Activated T-helper 2 cell treated with anti-CD3 and anti-CD28 coated beads, Interferon-gamma antibody, Interleukin-2, Interleukin-4, amounts not matched to agents 10 μg/mL and 5 μg/mL and 100 μg/mL, durations not matched to agents 14 hours and 24 hours and 36 hours (primary cell): ENCODE results near the gene SUGCT. TPM values are rescaled to one million over a fixed set of nuclear protein-coding genes. Genes with fewer than 3 reads are reported as not detected.

Experiments
- DNase-seq: peaks from one replicate; pipeline ENCODE4 v3.0.0; 2021; ENCODE audit warnings: low spot score
- H3K27ac Mint-ChIP-seq: one replicate; pipeline ENCODE4 v1.8.0; 2021; ENCODE audit warnings: mixed read lengths
- H3K27me3 Mint-ChIP-seq: one replicate; pipeline ENCODE4 v1.8.0; 2021; ENCODE audit warnings: low read depth, mixed read lengths
- H3K36me3 Mint-ChIP-seq: one replicate; pipeline ENCODE4 v1.8.0; 2021; ENCODE audit warnings: low read depth, mixed read lengths
- H3K4me1 Mint-ChIP-seq: one replicate; pipeline ENCODE4 v1.8.0; 2021; ENCODE audit warnings: low read depth, mixed read lengths
- H3K4me3 Mint-ChIP-seq: one replicate; pipeline ENCODE4 v1.8.0; 2021; ENCODE audit warnings: low read depth, mild to moderate bottlenecking, moderate library complexity, mixed read lengths
- H3K9me3 Mint-ChIP-seq: one replicate; pipeline ENCODE4 v1.8.0; 2021; ENCODE audit warnings: mixed read lengths
- intact Hi-C: fragments of 100-400 bp; cut with micrococcal nuclease; formaldehyde crosslinking; loops from one replicate; pipeline ENCODE4 v1.15.1; 2023
- total RNA-seq: library from RNA; stranded (reverse); gene quantifications from 2 replicates; pipeline ENCODE4 v1.2.3, GENCODE V29; 2022

Gene SUGCT
- total RNA-seq: 0.43 and 1.2 TPM in 2 replicates

DNA sequence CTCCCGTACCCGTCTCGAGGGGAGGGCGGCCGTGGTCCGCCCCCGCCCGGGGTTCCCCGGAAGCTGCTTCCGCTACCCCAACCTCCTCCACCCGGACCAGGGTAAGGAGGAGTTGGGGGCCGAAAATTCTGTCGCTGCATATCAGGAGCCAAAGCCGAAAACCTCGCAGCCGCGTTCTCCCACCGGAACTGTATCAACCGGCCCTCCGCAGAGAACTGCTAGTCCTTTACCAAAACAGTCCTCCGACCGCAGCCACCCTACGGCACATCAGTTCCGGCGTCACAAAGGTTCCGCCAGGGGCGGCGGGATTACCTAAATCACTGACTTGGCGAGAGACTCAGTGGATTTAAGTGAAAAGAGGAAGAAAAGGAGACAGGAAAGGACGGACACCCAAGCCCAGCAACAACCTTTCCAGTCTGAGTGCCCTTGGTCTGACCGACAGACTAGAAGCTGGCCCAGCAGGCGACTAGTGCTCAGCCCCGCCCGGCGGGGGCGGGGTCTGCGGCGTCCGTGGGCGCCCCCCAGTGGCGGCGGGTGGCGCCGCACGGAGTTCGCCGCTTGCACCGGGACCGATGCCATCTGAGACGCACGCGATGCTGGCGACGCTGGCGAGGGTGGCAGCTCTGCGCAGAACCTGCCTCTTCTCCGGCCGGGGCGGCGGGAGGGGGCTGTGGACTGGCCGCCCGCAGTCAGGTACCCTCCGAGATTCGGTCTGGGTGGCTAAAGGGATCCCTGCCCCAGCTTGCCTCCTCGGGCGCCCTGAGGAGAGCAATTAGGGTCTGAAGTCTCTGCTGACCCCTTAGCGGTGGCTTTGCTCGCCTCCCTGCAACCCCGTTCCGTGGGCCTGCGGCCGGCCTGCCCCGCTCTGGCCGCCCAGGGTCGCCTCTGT is at the start of gene SUGCT, which contains the start of gene MPLKIP:
TSS of gene SUGCT (plus strand) at position 578 of the 889 bp plus-strand sequence.
TSS of gene MPLKIP (minus strand) at position 195 of the 889 bp plus-strand sequence. CDS start at position 140, 55 bp downstream.
- no peaks in the 10 kb centered on the region for H3K9me3 Mint-ChIP-seq
- peaks cover 17% of the 10 kb centered on the region for H3K4me1 Mint-ChIP-seq
- intact Hi-C loops: loop anchor here (1.0 to 10.0 kb wide), 6 partner anchors 185 to 1230 kb away; partner anchors contain the start of genes RALA, VPS41 and YAE1
- peaks cover 11% of the 10 kb centered on the region for H3K36me3 Mint-ChIP-seq
- peak; percentile 83 for DNase-seq
- peak within 1 kb of the TSS; percentile 93 for H3K4me3 Mint-ChIP-seq
- H3K27ac Mint-ChIP-seq: peak within 1 kb of the TSS; percentile 93
- peaks cover 15% of the 10 kb centered on the region for H3K27me3 Mint-ChIP-seq

DNA sequence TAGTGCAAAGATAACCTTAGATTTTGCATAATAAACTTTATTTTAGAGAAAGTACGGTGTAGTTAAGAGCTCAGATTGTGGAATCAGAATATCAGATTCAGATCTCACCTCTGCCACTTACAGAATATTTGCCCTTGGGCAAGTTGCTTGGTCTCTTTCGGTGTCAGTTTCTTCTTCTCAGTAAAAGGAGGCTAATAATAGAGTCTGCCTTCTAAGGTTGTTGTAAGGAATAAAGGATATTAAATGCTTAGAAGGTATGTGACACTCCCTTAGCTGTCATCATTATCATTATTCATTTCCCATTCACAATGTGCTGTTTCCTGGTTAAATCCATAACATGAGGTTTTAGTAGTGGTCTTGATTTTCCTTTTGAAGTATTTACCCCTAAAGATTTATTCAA is 42.6 kb upstream of the SUGCT start:
- DNase-seq: no peak
- peaks cover 6% of the 10 kb centered on the region for H3K4me1 Mint-ChIP-seq
- intact Hi-C loops: no loop called here
- H3K4me3 Mint-ChIP-seq: no peak overlapping the region
- H3K27me3 Mint-ChIP-seq: no peaks in the 10 kb centered on the region
- H3K36me3 Mint-ChIP-seq: peaks cover 60% of the 10 kb centered on the region
- no peaks in the 10 kb centered on the region for H3K9me3 Mint-ChIP-seq
- H3K27ac Mint-ChIP-seq: no peak overlapping the region

DNA sequence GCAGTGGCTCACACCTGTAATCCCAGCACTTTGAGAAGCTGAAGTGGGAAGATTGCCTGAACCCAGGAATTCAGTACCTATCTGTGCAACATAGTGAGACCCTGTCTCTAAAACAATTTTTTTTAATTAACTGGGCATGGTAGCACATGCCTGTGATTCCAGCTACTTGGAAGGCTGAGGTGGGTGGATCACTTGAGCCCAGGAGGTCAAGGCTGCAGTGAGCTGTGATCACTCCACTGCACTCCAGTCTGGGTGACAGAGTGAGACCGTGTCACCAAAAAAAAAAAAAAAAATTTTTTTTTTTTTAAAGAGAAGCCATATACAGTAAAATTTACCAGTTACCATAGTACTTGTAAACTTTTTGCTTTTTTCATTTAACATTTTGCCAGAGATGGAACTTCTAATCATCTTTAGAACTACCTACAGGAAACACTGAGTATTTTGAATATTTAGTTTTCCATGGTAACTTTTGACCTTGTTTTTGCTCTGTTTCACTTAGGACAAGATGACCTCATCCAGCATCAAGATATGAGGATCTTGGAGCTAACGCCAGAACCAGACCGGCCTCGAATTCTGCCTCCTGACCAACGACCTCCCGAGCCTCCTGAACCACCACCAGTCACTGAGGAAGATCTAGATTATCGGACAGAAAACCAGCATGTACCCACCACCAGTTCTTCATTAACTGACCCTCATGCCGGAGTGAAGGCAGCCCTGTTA is 41.0 kb upstream of the SUGCT start:
- H3K27ac Mint-ChIP-seq: no peak overlapping the region
- DNase-seq: no peak
- peaks cover 6% of the 10 kb centered on the region for H3K4me1 Mint-ChIP-seq
- H3K4me3 Mint-ChIP-seq: no peak overlapping the region
- no peaks in the 10 kb centered on the region for H3K27me3 Mint-ChIP-seq
- intact Hi-C loops: no loop called here
- no peaks in the 10 kb centered on the region for H3K9me3 Mint-ChIP-seq
- peaks cover 54% of the 10 kb centered on the region for H3K36me3 Mint-ChIP-seq

DNA sequence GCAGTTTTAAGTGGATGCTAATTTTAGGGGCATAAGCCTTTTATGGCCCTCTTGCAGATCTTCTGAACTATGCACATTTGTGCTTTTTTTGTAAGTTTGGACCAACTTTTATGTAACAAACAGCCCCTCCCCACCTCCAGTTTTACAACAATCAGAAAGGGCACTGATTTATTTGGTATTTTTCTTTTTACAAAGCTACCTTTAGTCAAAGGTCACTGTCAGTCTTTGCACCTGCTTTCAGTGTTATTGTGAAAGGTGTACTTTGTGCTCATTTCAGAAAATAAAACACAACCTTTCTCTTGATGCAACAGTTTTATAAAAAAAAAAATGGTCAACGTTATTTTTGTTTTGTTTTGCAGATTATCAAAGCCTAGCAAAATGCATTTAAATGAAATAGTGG is 39.6 kb upstream of the SUGCT start:
- peaks cover 45% of the 10 kb centered on the region for H3K36me3 Mint-ChIP-seq
- intact Hi-C loops: no loop called here
- no peak for DNase-seq
- H3K4me1 Mint-ChIP-seq: peaks cover 2% of the 10 kb centered on the region
- no peak overlapping the region for H3K4me3 Mint-ChIP-seq
- H3K27ac Mint-ChIP-seq: no peak overlapping the region
- no peaks in the 10 kb centered on the region for H3K27me3 Mint-ChIP-seq
- H3K9me3 Mint-ChIP-seq: no peaks in the 10 kb centered on the region

DNA sequence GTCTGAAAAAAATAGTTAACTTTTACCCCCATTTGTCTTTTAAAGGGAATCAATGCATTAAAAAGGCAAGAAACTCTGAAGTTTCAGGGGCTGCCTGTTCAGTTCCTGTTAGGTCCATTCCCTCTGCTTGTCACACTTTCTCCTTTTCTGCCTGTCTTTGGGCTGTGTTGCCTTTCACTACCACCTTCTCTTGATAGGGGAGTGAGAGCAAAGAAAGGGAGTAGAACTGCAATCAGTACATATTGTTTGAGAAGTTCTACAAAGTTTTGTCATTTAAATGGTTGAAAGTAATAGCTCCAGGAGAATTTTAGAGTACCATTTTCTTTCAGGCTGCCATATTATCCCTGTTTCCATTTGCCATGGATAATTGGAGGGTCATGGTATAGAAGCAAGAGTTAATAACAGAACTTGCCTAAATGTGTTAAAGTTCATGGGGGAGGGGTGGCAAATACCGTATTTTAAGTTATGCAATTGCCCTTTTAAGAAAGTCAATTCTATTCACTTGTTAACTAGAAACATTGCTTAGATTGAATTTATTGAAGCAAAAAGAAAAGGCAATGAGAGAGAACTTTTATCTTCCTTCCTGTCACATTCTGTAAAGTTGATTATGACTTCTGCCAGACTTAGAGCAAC is 39.0 kb upstream of the SUGCT start:
- intact Hi-C loops: no loop called here
- no peak for DNase-seq
- no peaks in the 10 kb centered on the region for H3K27me3 Mint-ChIP-seq
- H3K9me3 Mint-ChIP-seq: no peaks in the 10 kb centered on the region
- H3K4me3 Mint-ChIP-seq: no peak overlapping the region
- H3K4me1 Mint-ChIP-seq: peaks cover 2% of the 10 kb centered on the region
- no peak overlapping the region for H3K27ac Mint-ChIP-seq
- H3K36me3 Mint-ChIP-seq: peaks cover 42% of the 10 kb centered on the region

DNA sequence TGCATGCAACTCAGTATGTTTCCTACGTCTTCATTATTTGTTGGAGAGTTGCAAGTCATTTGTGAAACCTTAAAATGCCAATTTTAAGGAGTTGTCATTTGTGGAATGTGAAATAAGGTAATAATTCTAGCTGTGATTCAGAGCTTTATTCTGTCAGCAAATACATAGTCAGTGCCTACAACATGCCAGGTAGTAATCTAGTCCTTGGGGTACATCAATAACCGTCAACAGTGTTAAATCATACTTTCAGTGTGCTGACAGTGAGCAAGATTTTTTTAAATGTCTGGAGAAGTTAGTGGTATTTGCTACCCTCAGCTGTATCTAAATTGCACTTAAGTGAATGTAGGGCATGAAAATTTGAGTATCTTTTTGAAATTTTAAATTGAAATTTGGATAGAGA is 37.1 kb upstream of the SUGCT start:
- no peak overlapping the region for H3K4me3 Mint-ChIP-seq
- intact Hi-C loops: no loop called here
- H3K4me1 Mint-ChIP-seq: peaks cover 2% of the 10 kb centered on the region

DNA sequence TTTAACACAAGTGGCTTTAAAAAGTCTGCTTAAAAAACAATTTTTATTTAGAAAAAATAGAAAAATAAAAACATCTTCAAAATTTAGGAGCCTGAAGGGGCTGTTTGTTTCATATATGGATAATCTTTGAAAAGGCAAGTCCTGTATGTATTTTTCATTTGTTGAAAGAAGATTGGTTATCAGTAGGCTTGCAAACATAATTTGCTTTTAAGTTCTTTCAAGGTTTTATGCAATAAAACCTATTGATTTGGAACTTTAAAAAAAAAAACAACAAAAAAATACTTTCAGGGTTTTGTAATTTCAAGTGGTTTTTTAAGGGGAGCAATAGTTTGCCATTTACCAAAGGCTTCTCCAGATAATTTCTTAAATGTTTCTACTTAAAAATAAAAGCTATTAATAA is 36.0 kb upstream of the SUGCT start:
- peaks cover 2% of the 10 kb centered on the region for H3K4me1 Mint-ChIP-seq
- H3K27ac Mint-ChIP-seq: no peak overlapping the region
- intact Hi-C loops: no loop called here
- no peaks in the 10 kb centered on the region for H3K9me3 Mint-ChIP-seq
- DNase-seq: no peak
- H3K36me3 Mint-ChIP-seq: peaks cover 25% of the 10 kb centered on the region
- no peak overlapping the region for H3K4me3 Mint-ChIP-seq
- H3K27me3 Mint-ChIP-seq: no peaks in the 10 kb centered on the region

More for the DNA sequence above, 37.1 kb upstream of the SUGCT start:
- no peak overlapping the region for H3K27ac Mint-ChIP-seq
- H3K27me3 Mint-ChIP-seq: no peaks in the 10 kb centered on the region
- H3K36me3 Mint-ChIP-seq: peaks cover 31% of the 10 kb centered on the region
- no peaks in the 10 kb centered on the region for H3K9me3 Mint-ChIP-seq
- DNase-seq: no peak

DNA sequence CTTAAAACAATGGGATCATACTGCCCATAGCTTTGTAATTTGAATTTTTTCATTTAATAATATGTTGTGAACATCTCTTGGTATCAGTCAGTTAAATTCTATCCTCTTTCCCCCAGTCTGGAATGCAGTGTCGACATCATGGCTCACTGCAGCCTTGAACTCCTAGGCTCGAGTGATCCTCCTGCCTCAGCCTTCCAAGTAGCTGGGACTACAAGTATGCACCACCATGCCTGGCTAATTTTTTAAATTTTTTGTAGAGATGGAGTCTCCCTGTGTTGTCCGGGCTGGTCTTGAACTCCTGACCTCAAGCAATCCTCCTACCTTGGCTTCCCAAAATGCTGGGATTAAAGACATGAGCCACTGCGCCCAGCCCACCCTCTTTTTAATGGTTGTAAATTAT is 35.0 kb upstream of the SUGCT start:
- Mint-ChIP-seq H3K4me1 (peaks cover 2% of the 10 kb centered on the region), H3K27me3 (no peaks in the 10 kb centered on the region), H3K27ac (no peak overlapping the region), H3K9me3 (no peaks in the 10 kb centered on the region), H3K36me3 (peaks cover 15% of the 10 kb centered on the region), H3K4me3 (no peak overlapping the region)
- intact Hi-C loops: no loop called here
- no peak for DNase-seq

DNA sequence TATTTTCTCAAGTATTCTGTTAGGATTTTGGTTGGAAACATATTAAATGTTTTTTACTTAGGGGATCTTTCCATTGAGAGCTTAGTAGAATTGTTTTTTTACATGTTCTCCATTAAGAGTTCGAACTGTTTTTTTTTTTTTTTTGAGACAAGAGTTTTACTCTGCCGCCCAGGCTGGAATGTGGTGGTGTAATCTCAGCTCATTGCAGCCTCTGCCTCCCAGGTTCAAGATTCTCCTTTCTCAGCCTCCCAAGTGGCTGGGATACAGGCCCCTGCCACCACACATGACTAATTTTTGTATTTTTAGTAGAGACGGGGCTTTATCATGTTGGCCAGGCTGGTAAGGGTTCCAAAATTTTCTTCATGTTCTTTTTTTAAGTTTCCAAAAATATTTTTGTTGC is 33.6 kb upstream of the SUGCT start:
- DNase-seq: no peak
- Mint-ChIP-seq H3K27me3 (no peaks in the 10 kb centered on the region), H3K36me3 (peaks cover 6% of the 10 kb centered on the region), H3K4me3 (no peak overlapping the region), H3K9me3 (no peaks in the 10 kb centered on the region), H3K27ac (no peak overlapping the region), H3K4me1 (peaks cover under 1% of the 10 kb centered on the region)
- intact Hi-C loops: no loop called here

DNA sequence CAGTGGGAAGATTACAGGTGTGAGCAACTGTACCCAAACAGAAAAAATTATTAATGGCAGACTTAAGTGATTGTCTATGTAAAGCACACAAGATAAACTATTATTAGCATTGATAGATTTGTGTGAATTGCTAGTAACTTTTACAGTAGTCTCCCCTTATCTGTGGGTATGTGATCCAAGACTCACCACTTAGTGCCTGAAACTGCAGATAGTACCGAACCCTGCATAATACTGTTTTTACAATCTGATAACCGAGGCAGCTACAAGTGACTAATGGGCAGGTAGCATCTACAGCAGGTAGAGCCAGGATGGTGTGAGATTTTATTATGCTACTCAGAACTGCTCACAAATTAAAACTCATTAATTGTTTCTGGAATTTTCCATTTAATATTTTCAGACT is 31.9 kb upstream of the SUGCT start:
- Mint-ChIP-seq H3K4me1 (no peaks in the 10 kb centered on the region), H3K36me3 (peaks cover under 1% of the 10 kb centered on the region), H3K27ac (no peak overlapping the region), H3K4me3 (no peak overlapping the region), H3K27me3 (no peaks in the 10 kb centered on the region), H3K9me3 (no peaks in the 10 kb centered on the region)
- no peak for DNase-seq
- intact Hi-C loops: no loop called here

DNA sequence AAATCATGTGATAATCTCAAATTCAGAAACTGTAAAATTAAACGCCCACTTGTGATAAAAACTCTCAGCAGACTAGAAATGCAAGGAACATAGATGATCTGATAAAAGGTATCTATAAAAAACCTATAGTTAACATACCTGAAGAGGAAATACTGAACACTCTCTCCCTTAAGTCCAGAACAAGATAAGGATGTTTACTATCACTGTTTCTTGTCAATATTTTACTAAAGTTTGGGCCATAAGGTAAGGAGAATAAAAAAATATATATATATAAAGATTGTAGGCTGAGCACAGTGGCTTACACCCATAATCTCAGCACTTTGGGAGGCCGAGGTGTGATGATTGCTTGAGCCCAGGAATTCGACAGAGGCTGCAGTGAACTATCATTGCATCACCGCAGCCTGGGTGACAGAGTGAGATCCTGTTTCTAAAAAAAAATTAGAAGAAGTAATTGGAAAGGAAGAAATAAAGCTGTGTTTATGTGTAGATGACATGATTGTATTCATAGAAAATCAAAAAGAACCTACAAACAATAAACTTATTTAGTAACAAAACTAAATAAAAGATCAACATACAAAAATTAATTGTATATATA is 28.8 kb upstream of the SUGCT start:
- H3K4me1 Mint-ChIP-seq: no peaks in the 10 kb centered on the region
- no peaks in the 10 kb centered on the region for H3K9me3 Mint-ChIP-seq
- no peak for DNase-seq
- intact Hi-C loops: no loop called here
- no peaks in the 10 kb centered on the region for H3K27me3 Mint-ChIP-seq
- H3K4me3 Mint-ChIP-seq: no peak overlapping the region
- H3K27ac Mint-ChIP-seq: no peak overlapping the region
- no peaks in the 10 kb centered on the region for H3K36me3 Mint-ChIP-seq

DNA sequence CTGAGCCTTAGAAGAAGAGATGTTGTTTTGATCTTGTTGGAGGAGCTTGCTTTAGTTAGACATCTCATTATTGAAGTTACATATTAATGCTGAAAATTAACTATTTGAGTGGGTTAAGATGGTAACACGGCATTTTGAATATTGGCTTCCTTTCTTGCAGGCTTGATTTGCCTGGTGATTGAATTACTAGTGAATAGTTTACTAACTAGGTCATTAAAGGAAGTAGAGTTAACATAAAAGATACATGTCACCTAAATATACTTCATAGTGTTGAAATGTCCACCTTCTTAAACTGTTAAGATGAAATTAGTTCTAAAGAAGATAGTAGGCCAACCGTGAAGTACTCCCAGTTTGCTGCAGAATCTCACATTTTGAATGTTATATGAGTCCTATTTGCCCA is 18.9 kb upstream of the SUGCT start:
- Mint-ChIP-seq H3K27me3 (no peaks in the 10 kb centered on the region), H3K9me3 (no peaks in the 10 kb centered on the region), H3K4me1 (no peaks in the 10 kb centered on the region), H3K27ac (no peak overlapping the region), H3K4me3 (no peak overlapping the region), H3K36me3 (no peaks in the 10 kb centered on the region)
- no peak for DNase-seq
- intact Hi-C loops: no loop called here
